Upper lobe of left lung (tissue), 6 donors: ENCODE data around the gene BOD1. TPM values are rescaled to one million over a fixed set of nuclear protein-coding genes. Genes with fewer than 3 reads are reported as not detected.

Source experiments
- ATAC-seq, 2 donors: fragments of 200-7000 bp; cut with Tn5 transposase; one replicate each; pipeline ENCODE4 v1.9.1; 2022; ENCODE audit warnings: mild to moderate bottlenecking in 2 of 2, moderate library complexity in 2 of 2; ENCODE audit not compliant: low FRiP score in 2 of 2
- DNase-seq, 2 donors: peaks; one replicate each; pipeline ENCODE4 v3.0.0-alpha.2; 2019 to 2020
- H3K27ac ChIP-seq, 4 donors: fragments of 200-600 bp; sonication (generic); one replicate each; pipeline ENCODE4 v1.5.1; 2016 to 2019
- H3K27me3 ChIP-seq, 4 donors: fragments of 200-600 bp; sonication (generic); one replicate each; pipeline ENCODE4 v1.5.1; 2017 to 2019
- H3K36me3 ChIP-seq, 4 donors: fragments of 200-600 bp; sonication (generic); one replicate each; pipeline ENCODE4 v1.5.1; 2016 to 2019
- H3K4me1 ChIP-seq, 4 donors: fragments of 200-600 bp; sonication (generic); one replicate each; pipeline ENCODE4 v1.5.1; 2018 to 2019
- H3K4me3 ChIP-seq, 4 donors: fragments of 200-600 bp; sonication (generic); one replicate each; pipeline ENCODE4 v1.5.1; 2017 to 2019; ENCODE audit warnings: mild to moderate bottlenecking in 2 of 4, moderate library complexity in 1 of 4
- H3K9me3 ChIP-seq, 4 donors: fragments of 200-600 bp; sonication (generic); one replicate each; pipeline ENCODE4 v1.5.1; 2018 to 2019
- EP300 ChIP-seq, 4 donors: sonication (generic); formaldehyde crosslinking; IDR thresholded peaks; one replicate each; pipeline ENCODE4 v1.5.1; 2017; ENCODE audit warnings: antibody characterized with exemption in 4 of 4, control low read depth in 2 of 4
- POLR2A ChIP-seq, 4 donors: fragments of 450-650 bp; IDR thresholded peaks; one replicate each; pipeline ENCODE4 v1.5.1; 2016 to 2017; ENCODE audit warnings: antibody characterized with exemption in 4 of 4, mild to moderate bottlenecking in 2 of 4
- POLR2AphosphoS5 ChIP-seq, 2 donors: sonication (generic); formaldehyde crosslinking; IDR thresholded peaks; one replicate each; pipeline ENCODE4 v1.5.1; 2017; ENCODE audit warnings: antibody characterized with exemption in 2 of 2
- WGBS, 2 donors: methylation state at CpG; one replicate each; pipeline ENCODE4 v1.1.5; 2017 to 2018; 5-methylcytosine and 5-hydroxymethylcytosine counted together
- total RNA-seq, 6 donors: library from RNA; depleted of rRNA in 4 of 6; stranded (reverse); fragments of >200 nt in 4 of 6; gene quantifications; one replicate each; pipeline versions ENCODE4 v1.1.0 to v1.2.1, GENCODE V29; 2016 to 2021
- TF ChIP-seq, protein P1 (sequence below), 6 experiments: fragments of 450-650 bp in 4 of 6; fragments of 200-600 bp in 2 of 6; sonication (generic) in 2 of 6; IDR thresholded peaks; one replicate each; pipeline ENCODE4 v1.5.1; 2016 to 2019; ENCODE audit warnings: antibody characterized with exemption in 6 of 6
- donor health status: DM: no; HTN: no; CAD: no; lungs with moderate emphysema.
- donor health status: DM: no; HTN: yes; CAD: no; lungs with severe emphysema.

The BOD1 gene
- total RNA-seq, 6 donors from 2014 or later: 21.6 to 50.2 (median 34.1) TPM

DNA sequence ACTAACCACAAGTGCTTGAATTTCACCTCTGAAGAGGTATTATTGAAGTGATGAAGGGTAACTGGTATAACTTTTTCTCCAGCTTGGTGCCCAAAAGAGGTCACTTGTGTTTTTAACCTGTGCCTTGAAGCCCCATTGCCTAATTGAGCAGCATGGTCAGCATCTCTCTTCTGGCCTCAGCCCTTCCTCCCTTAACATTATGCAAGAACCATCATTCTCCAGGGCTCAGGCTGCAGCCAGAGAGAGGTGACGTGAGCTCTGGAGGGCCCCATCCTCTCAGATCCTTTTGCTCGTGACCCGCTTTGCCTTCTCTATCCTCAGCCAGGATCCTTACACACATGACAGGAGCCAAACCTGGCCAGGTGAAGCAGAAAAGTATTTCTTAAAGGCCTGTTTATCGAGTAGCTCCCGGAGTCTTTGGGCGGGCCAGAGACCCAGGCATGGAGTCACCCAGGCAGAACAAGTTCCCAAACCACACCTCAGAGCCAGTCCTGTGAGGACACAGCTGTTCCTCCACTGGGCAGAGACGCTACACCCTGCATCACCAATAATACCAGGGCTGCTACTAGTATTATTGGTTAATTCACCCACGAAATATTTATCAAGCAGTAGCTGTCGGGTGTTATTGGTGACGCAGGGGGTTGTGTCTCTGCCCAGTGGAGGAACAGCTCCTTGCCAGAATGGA is 29.6 kb upstream of the BOD1 start:
- no peaks in the 10 kb centered on the region for H3K27me3 ChIP-seq
- 71 to 82% methylated on average over 8 to 10 of the region's 10 CpGs for WGBS, 2 donors
- no peak overlapping the region for H3K4me3 ChIP-seq
- TF ChIP-seq POLR2A (IDR thresholded peaks at IDR 0.05): no peak
- TF ChIP-seq POLR2AphosphoS5 (IDR thresholded peaks at IDR 0.05): no peak
- TF ChIP-seq, protein P1, sequence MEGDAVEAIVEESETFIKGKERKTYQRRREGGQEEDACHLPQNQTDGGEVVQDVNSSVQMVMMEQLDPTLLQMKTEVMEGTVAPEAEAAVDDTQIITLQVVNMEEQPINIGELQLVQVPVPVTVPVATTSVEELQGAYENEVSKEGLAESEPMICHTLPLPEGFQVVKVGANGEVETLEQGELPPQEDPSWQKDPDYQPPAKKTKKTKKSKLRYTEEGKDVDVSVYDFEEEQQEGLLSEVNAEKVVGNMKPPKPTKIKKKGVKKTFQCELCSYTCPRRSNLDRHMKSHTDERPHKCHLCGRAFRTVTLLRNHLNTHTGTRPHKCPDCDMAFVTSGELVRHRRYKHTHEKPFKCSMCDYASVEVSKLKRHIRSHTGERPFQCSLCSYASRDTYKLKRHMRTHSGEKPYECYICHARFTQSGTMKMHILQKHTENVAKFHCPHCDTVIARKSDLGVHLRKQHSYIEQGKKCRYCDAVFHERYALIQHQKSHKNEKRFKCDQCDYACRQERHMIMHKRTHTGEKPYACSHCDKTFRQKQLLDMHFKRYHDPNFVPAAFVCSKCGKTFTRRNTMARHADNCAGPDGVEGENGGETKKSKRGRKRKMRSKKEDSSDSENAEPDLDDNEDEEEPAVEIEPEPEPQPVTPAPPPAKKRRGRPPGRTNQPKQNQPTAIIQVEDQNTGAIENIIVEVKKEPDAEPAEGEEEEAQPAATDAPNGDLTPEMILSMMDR (IDR thresholded peaks at IDR 0.05): no peak
- no peak for TF ChIP-seq EP300 (IDR thresholded peaks at IDR 0.05)
- peaks cover 0 to 14% (median 10%) of the 10 kb centered on the region in 4 donors for H3K4me1 ChIP-seq
- DNase-seq: peak in 1 of 2 donors; percentile 42
- no peaks in the 10 kb centered on the region for H3K36me3 ChIP-seq
- H3K9me3 ChIP-seq: no peaks in the 10 kb centered on the region
- ATAC-seq: peak in 1 of 2 donors; percentile 78
- H3K27ac ChIP-seq: peak overlapping the region in 3 of 4 donors; percentile 37 to 54 (median 52)

- Histone ChIP-seq H3K27ac (peak overlapping the region in 3 of 4 donors; percentile 27 to 54 (median 52)), H3K4me3 (no peak overlapping the region), H3K9me3 (no peaks in the 10 kb centered on the region), H3K36me3 (no peaks in the 10 kb centered on the region), H3K4me1 (peaks cover 0 to 14% (median 10%) of the 10 kb centered on the region in 4 donors), H3K27me3 (no peaks in the 10 kb centered on the region)
- WGBS, 2 donors: 54 to 61% methylated on average over 5 of the region's 5 CpGs
- TF ChIP-seq POLR2AphosphoS5 (IDR thresholded peaks at IDR 0.05) (no peak), EP300 (IDR thresholded peaks at IDR 0.05) (peak in 1 of 4 donors; percentile 42)
- DNase-seq (peak; percentile 13 to 69), ATAC-seq (peak in 1 of 2 donors; percentile 88)
Observed at GRCh38 chr5:173645437-173645807, 29.0 kb upstream of the BOD1 start.

DNA sequence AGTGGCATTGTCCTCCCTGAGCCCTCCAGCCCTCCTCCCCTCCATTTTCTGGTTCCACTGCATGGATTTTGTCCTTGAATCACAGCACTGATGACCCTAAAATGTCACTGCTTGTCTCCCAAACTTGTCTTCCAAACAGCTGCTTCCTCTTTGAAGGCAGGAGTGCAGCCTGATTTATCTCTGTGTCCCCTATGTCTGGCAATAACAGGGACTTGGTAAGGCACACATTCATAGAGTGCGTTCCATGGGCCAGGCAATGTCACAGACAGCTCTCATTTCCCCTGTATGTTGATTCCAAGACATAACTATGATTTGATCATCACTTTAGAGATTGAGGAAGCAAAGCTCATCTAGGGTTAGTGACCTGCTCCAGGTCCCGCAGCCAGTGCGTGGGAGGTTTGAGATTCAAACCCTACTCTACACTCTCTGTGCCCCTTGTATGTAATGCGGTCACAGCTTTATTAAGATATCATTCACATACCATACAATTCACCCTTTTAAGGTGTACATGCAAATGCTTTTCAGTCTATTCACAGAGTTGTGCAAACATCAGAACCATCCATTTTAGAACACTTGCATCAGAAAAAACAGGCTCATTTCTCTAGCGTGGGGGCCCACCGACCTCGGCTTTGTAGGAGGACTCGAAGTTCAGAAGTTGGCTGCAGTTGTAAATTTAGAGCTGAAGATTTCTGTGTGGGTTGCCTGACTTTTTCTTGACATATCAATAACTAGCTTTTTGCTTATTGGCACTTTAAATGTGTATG is 28.4 kb upstream of the BOD1 start:
- no peak for DNase-seq
- no peaks in the 10 kb centered on the region for H3K27me3 ChIP-seq
- H3K36me3 ChIP-seq: no peaks in the 10 kb centered on the region
- no peak overlapping the region for H3K4me3 ChIP-seq
- ATAC-seq: no peak
- TF ChIP-seq POLR2AphosphoS5 (IDR thresholded peaks at IDR 0.05) (no peak), EP300 (IDR thresholded peaks at IDR 0.05) (no peak), POLR2A (IDR thresholded peaks at IDR 0.05) (no peak)
- TF ChIP-seq, protein P1 (IDR thresholded peaks at IDR 0.05): no peak
- WGBS, 2 donors: 71 to 73% methylated on average over 8 of the region's 8 CpGs
- H3K9me3 ChIP-seq: no peaks in the 10 kb centered on the region
- H3K27ac ChIP-seq: peak overlapping the region in 3 of 4 donors; percentile 23 to 52 (median 27)
- peaks cover 0 to 14% (median 10%) of the 10 kb centered on the region in 4 donors for H3K4me1 ChIP-seq

- DNase-seq (peak in 1 of 2 donors; percentile 32), ATAC-seq (no peak)
- Histone ChIP-seq H3K9me3 (no peaks in the 10 kb centered on the region), H3K4me3 (no peak overlapping the region), H3K4me1 (peaks cover 0 to 14% (median 10%) of the 10 kb centered on the region in 4 donors), H3K36me3 (no peaks in the 10 kb centered on the region), H3K27me3 (no peaks in the 10 kb centered on the region), H3K27ac (peak overlapping the region in 1 of 4 donors; percentile 23)
- WGBS, 2 donors: 70% methylated on average over 3 of the region's 3 CpGs; no CpG with 5 or more reads in 1 of the 2 donors
- TF ChIP-seq, protein P1 (IDR thresholded peaks at IDR 0.05): no peak
- TF ChIP-seq POLR2AphosphoS5 (IDR thresholded peaks at IDR 0.05) (no peak), POLR2A (IDR thresholded peaks at IDR 0.05) (no peak), EP300 (IDR thresholded peaks at IDR 0.05) (no peak)
Observed at GRCh38 chr5:173643964-173644363, 27.5 kb upstream of the BOD1 start.

DNA sequence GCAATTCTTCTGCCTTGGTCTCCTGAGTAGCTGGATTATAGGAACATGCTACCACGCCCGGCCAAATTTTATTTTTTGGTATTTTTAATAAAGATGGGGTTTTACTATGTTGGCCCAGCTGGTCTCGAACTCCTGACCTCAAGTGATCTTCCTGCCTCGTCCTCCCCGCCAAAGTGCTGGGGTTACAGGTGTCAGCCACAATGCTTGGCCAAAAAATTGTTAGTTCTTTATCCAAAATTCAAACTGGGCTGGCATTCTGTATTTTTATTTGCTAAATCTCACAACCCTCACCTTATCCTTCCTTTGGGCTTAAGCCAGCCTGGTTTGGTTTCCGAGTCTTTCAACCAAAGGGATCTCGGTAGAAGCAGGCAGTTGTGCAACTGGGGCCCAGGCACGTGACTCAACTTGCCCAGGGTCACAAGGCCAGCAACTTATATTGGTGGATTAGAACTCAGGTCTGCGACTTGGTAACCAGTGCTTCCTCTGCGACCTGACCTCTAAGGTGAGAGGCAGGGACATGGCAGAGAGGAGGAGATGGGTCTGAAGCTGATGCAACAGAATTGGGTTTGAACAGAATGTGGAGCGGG is 26.5 kb upstream of the BOD1 start:
- no peak overlapping the region for H3K27ac ChIP-seq
- H3K27me3 ChIP-seq: no peaks in the 10 kb centered on the region
- no peaks in the 10 kb centered on the region for H3K9me3 ChIP-seq
- peaks cover 0 to 14% (median 10%) of the 10 kb centered on the region in 4 donors for H3K4me1 ChIP-seq
- WGBS, 2 donors: 81 to 89% methylated on average over 11 of the region's 11 CpGs
- no peak for ATAC-seq
- TF ChIP-seq POLR2AphosphoS5 (IDR thresholded peaks at IDR 0.05): no peak
- TF ChIP-seq EP300 (IDR thresholded peaks at IDR 0.05): no peak
- TF ChIP-seq, protein P1 (IDR thresholded peaks at IDR 0.05): no peak
- no peak for TF ChIP-seq POLR2A (IDR thresholded peaks at IDR 0.05)
- no peaks in the 10 kb centered on the region for H3K36me3 ChIP-seq
- no peak for DNase-seq
- H3K4me3 ChIP-seq: no peak overlapping the region
